ENCODE data around the gene STEEP1.

DNA sequence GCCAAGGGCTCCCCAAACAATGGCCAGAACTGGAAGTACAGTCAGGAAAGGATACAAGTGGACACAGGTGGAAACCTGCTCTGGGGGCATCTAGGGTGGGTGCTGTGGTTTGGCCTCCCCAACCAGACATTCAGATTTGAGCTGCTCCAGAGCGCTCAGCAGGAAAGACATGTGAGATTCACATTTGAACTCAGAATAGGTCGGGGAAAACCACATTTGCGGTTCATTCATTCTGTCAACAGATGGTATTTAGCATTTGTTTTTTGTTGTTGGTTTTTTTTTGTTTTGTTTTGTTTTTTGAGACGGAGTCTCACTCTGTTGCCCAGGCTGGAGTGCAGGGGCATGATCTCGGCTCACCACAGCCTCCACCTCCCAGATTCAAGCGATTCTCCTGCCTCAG lies 44.0 kb downstream of the STEEP1 start:
- TF ChIP-seq, protein P1, sequence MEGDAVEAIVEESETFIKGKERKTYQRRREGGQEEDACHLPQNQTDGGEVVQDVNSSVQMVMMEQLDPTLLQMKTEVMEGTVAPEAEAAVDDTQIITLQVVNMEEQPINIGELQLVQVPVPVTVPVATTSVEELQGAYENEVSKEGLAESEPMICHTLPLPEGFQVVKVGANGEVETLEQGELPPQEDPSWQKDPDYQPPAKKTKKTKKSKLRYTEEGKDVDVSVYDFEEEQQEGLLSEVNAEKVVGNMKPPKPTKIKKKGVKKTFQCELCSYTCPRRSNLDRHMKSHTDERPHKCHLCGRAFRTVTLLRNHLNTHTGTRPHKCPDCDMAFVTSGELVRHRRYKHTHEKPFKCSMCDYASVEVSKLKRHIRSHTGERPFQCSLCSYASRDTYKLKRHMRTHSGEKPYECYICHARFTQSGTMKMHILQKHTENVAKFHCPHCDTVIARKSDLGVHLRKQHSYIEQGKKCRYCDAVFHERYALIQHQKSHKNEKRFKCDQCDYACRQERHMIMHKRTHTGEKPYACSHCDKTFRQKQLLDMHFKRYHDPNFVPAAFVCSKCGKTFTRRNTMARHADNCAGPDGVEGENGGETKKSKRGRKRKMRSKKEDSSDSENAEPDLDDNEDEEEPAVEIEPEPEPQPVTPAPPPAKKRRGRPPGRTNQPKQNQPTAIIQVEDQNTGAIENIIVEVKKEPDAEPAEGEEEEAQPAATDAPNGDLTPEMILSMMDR (conservative IDR thresholded peaks at IDR 0.05; ENCODE audit: low read length) = no peak
- TF ChIP-seq EZH2phosphoT487 (IDR thresholded peaks at IDR 0.05; ENCODE audit: borderline replicate concordance) = no peak
